Mononuclear cell (primary cell): ENCODE measurements around the gene GTF2A1. TPM values are rescaled to one million over a fixed set of nuclear protein-coding genes. Genes with fewer than 3 reads are reported as not detected.

Experiments
- H3K27me3 ChIP-seq: 2 replicates; pipeline ENCODE4 v1.6.0; 2011; ENCODE audit warnings: low read length, control low read depth; ENCODE audit not compliant: insufficient read depth
- H3K4me1 ChIP-seq: 2 replicates; pipeline ENCODE4 v1.5.1; 2011; ENCODE audit warnings: mild to moderate bottlenecking, low read length, control low read depth; ENCODE audit not compliant: insufficient read depth
- H3K4me3 ChIP-seq: 2 replicates; pipeline ENCODE4 v1.5.1; 2011; ENCODE audit warnings: mild to moderate bottlenecking, low read length, moderate library complexity
- H3K9me3 ChIP-seq: 2 replicates; pipeline ENCODE4 v1.5.1; 2011; ENCODE audit warnings: low read depth, mild to moderate bottlenecking, control low read depth, low read length
- total RNA-seq: library from RNA; depleted of rRNA; stranded (reverse); fragments of >200 nt; gene quantifications from one replicate; pipeline ENCODE4 v1.2.3, GENCODE V29; 2012

GTF2A1 gene
- total RNA-seq, 1 donor, result 12.4 TPM

DNA sequence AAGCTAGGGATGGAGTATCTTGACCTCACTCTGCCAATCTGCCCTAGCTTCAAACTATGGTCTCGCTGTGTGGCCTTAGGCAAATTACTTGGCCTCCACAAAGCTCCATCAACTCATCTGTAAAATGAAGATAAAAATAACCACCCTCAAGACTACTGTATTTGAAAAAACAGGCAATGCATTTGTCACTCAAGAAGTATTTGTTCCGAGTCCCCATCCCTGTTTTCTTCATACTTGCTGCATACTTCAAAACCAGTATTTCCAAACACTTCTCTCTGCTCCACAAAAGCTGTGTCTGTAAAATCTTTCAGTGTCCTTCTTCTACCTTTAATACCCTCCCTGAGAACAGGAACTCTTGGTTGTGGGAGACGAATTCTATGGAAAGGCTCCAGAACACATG is 47.9 kb downstream of the GTF2A1 start:
- Histone ChIP-seq H3K9me3 (no peaks in the 10 kb centered on the region), H3K4me1 (peaks cover 26% of the 10 kb centered on the region), H3K27me3 (no peaks in the 10 kb centered on the region)

DNA sequence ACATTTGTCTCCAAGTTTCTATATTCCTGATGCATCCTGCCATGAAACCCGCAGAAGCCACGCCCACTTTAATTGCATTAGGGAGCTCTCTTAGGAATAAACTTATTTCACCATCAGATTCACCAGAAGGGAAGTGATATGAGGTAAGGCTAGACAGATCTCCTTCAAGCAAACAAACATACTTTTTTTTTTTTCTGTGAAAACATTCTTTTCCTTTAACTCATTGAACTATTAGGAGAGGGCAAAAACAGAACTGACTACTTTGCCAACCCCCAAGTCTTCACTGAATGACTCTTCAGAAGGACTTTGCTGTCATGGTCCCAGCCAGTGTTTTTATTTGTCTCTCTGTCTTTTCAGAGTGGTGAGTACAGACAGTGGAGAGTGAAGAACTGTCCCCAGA is 48.4 kb downstream of the GTF2A1 start:
- Histone ChIP-seq H3K4me1 (peaks cover 26% of the 10 kb centered on the region), H3K4me3 (no peak overlapping the region), H3K27me3 (no peaks in the 10 kb centered on the region), H3K9me3 (no peaks in the 10 kb centered on the region)

More for the DNA sequence above, 47.9 kb downstream of the GTF2A1 start:
- H3K4me3 ChIP-seq, result no peak overlapping the region

- no peak overlapping the region for H3K4me3 ChIP-seq
- peaks cover 26% of the 10 kb centered on the region for H3K4me1 ChIP-seq
- H3K27me3 ChIP-seq, result no peaks in the 10 kb centered on the region
- no peaks in the 10 kb centered on the region for H3K9me3 ChIP-seq
These were observed 49.9 kb downstream of the GTF2A1 start for GRCh38 chr14:81170829-81171195.

DNA sequence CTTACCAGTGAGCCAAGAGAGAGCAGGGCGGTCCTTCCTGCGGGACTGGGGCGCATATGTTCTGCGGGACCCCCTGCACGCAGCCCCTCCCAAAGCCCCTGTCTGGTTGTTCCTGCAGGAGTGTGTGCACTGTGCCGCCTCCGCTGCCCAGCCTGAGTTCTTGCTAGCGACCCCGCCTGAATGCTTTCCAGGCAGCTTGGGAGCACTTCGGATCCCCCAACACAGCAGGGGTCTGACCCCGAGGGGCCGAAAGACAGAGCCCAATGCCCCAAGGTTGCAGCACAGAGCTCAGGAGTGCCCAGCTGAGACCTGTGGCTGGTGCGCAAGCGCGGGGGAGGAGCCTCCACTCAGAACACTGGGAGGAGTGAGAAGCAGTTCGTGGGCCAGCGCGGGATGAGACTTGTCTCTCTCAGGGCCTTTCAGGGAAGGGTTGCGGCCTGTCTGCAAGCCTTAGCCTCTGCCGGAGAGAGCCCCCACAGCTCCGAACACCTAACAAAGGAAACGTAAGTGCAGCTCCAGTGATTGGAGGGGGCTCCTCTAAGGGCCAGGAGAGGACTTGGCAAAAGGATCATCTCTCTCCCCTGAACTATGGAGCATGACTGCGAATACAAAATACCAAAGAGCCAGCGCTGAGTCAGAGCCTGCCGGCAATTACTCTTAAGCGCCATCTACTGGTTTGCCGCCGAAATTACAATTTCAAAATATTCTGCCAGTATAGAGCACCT is 50.5 kb downstream of the GTF2A1 start:
- H3K4me1 ChIP-seq, result peaks cover 27% of the 10 kb centered on the region
- no peaks in the 10 kb centered on the region for H3K27me3 ChIP-seq
- peak overlapping the region; percentile 47 for H3K4me3 ChIP-seq
- no peaks in the 10 kb centered on the region for H3K9me3 ChIP-seq

DNA sequence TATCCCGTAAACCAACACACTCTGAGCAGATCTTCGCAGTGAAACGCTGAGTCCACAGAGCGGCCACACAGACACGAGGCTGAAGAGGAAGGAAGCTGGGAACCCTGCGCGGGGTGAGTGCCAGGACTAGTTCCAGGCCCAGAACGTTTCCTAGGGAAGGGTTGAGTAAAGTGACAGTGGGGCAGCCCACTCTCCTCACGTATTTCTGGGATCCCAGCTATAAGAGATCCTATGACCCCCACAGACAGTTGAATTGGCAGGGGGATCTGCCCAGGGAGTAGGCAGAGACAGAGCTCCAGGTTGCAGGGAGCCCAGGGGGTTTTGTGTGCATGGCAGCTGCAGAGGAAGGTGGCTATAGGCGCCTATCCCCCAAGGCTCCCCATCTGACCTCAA is 51.1 kb downstream of the GTF2A1 start:
- H3K4me1 ChIP-seq, result peaks cover 30% of the 10 kb centered on the region
- H3K27me3 ChIP-seq, result no peaks in the 10 kb centered on the region
- H3K4me3 ChIP-seq, result peak overlapping the region; percentile 47
- no peaks in the 10 kb centered on the region for H3K9me3 ChIP-seq

DNA sequence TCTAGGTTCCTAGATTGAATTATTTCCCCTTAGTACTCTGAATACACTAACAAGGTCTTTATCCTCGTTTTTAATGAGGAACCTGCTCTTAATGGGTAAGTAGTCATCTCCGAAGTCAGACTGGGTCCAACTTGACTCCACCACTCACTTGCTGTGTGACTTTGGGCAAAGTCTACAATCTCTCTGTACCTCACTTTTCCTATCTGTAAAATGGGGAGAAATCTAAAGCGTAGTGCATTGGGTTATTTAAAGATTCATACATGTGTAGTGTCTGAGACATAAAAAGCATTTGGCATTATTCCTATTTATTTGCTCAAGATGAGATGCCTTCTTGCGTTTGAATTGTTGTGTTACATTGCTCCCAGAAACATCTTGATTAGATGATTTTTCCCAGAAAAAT is 51.5 kb downstream of the GTF2A1 start:
- Histone ChIP-seq H3K9me3 (no peaks in the 10 kb centered on the region), H3K27me3 (no peaks in the 10 kb centered on the region), H3K4me1 (peaks cover 32% of the 10 kb centered on the region), H3K4me3 (no peak overlapping the region)

DNA sequence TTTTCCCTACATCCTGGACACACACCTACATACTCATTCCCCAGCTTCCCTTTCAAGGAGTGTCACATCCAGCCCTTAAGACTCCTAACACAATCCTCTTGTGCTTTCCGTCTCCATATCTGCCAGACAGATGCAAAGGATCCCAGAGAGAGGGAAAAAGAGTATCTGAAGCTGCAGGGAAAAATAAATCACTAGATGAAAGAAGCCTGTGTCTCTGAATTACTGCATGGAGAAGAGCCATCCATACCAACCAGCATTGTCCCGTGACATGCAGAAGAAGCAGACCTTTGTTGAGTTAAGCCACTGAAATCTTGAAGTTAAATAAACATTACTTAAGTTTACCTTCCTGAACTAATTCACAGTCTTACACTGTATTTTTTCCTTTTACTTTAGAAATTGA is 54.6 kb downstream of the GTF2A1 start:
- Histone ChIP-seq H3K9me3 (no peaks in the 10 kb centered on the region), H3K4me3 (no peak overlapping the region), H3K4me1 (peaks cover 38% of the 10 kb centered on the region), H3K27me3 (no peaks in the 10 kb centered on the region)

DNA sequence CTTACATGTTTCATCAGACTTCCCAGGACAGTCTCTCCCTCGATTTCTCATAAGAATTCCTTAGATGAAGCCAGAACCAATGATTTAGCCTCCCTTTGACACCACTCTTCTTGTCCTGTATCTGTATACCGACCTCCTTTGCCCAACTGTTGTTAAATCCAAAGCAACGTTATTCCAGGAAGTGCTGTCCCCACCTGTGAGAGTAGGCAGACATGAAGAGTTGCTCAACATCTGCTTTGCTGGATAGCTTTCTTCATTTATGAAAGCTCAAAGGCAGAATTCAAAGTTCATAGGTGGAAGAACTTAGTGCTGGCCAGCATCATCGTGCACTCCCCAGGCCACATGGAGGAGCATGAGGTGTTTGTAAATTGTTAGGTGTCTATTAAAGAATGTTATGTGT is 55.6 kb downstream of the GTF2A1 start:
- Histone ChIP-seq H3K4me3 (no peak overlapping the region), H3K9me3 (no peaks in the 10 kb centered on the region)

DNA sequence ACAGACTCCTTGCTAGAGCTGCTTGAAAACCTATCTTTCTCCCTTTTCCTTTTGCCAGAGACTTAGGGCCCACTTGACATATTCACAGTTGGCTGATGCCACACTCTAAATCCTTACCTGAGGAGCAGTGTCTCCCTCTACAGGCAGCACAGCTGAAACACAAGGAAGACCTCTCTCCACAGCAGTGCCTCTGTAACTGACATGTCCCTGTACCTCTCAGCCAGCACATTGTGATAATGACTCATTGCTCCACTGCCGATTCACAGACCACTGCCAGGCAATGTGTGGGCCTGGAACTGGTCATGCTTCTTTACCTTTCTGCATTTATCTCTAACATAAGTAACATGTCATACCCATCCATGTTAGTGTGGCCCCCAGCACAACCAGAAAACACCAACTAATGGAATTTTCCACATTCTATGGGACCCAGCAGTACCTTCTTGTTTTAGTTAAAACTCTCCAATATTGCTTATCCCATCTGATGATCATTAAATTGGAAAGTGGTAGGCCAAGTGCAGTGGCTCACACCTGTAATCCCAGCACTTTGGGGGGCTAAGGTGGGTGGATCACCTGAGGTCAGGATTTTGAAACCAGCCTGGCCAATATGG is 56.5 kb downstream of the GTF2A1 start:
- Histone ChIP-seq H3K9me3 (no peaks in the 10 kb centered on the region), H3K4me1 (peaks cover 24% of the 10 kb centered on the region), H3K4me3 (no peak overlapping the region), H3K27me3 (no peaks in the 10 kb centered on the region)

More for the DNA sequence above, 55.6 kb downstream of the GTF2A1 start:
- Histone ChIP-seq H3K4me1 (peaks cover 33% of the 10 kb centered on the region), H3K27me3 (no peaks in the 10 kb centered on the region)

- H3K4me3 ChIP-seq, result no peak overlapping the region
- H3K27me3 ChIP-seq, result no peaks in the 10 kb centered on the region
- no peaks in the 10 kb centered on the region for H3K9me3 ChIP-seq
- peaks cover 23% of the 10 kb centered on the region for H3K4me1 ChIP-seq
These were observed 57.8 kb downstream of the GTF2A1 start for GRCh38 chr14:81162941-81163340.

DNA sequence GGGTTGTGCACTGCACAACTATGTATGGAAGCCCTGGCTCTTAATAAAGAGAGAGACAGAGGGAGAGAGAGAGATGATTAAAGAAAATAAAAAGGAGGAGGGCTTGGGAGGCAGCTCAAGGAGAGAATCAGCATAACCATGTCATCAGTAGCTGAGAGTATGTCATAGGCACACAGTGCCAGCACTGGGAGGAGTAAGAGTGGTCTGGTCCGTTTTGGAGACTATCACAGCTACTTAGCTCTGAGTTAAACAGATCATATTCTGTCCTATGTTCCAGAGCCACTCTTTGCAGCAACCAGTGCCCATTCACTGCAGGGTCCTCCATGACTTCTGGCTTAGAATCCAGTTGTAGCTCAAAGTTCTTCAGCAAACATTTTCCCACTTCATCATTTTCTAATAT is 59.0 kb downstream of the GTF2A1 start:
- Histone ChIP-seq H3K9me3 (no peaks in the 10 kb centered on the region), H3K27me3 (no peaks in the 10 kb centered on the region), H3K4me3 (no peak overlapping the region), H3K4me1 (peaks cover 28% of the 10 kb centered on the region)

DNA sequence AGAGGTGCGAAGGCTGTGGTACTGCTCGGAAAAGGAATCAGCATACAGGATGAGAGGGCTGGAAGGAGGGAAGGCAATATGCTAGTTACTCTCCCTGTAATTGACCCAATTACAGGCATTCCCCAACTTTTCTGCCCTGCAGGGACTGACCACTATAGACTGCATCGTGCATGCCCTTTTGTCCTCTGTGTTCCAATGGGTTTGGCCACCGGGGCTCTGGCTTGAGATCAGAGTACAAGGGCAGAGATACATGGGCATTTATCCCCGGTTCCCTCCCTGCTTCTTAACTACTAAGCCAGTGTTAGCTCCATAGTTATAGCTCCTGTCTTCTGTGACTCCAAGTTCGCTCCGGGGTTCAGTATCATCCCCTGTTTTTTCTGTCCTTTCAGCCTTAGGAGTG is 59.7 kb downstream of the GTF2A1 start:
- H3K4me3 ChIP-seq, result no peak overlapping the region
- H3K9me3 ChIP-seq, result no peaks in the 10 kb centered on the region
- H3K4me1 ChIP-seq, result peaks cover 28% of the 10 kb centered on the region
- no peaks in the 10 kb centered on the region for H3K27me3 ChIP-seq

DNA sequence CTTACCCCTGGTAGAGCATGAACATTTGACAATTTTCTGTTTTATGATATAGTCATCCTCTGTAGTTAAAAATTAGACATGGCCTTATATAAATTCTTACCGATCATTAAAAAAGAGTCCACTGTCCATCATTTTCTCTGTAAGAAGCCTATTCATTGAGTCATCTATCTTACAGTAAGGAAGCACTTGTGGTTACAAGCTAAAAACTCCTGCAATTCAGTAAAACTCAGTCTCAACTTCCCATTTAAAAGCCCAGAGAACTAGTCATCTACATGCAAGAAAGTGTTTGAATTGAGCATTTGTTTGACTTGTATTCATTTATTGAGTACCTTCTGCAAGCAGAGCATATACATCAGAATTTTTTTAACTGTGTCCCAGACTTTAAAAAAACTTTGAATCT is 63.3 kb downstream of the GTF2A1 start:
- H3K9me3 ChIP-seq, result no peaks in the 10 kb centered on the region

DNA sequence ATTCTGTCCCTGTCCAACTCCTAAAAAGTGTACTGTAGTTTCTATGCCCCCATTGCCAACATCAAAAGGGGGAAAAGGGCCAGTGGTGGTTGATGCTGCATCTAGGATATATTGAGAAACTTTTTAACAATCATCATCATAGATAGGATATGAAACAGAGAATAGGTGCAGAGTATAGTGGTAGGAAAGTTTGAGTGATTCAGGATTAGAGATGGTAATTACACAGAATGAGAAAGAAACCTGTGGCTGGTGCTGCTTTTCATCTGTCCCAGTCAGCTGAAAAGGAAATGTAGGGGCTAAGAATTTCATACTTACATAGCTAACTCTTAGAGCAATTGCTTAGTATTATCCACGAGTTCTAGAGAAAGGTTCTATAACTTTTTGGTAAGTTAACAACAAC is 67.6 kb downstream of the GTF2A1 start:
- Histone ChIP-seq H3K4me3 (no peak overlapping the region), H3K27me3 (no peaks in the 10 kb centered on the region), H3K9me3 (no peaks in the 10 kb centered on the region), H3K4me1 (peaks cover 20% of the 10 kb centered on the region)

More for the DNA sequence above, 63.3 kb downstream of the GTF2A1 start:
- H3K27me3 ChIP-seq, result no peaks in the 10 kb centered on the region
- H3K4me1 ChIP-seq, result peaks cover 14% of the 10 kb centered on the region
- no peak overlapping the region for H3K4me3 ChIP-seq

DNA sequence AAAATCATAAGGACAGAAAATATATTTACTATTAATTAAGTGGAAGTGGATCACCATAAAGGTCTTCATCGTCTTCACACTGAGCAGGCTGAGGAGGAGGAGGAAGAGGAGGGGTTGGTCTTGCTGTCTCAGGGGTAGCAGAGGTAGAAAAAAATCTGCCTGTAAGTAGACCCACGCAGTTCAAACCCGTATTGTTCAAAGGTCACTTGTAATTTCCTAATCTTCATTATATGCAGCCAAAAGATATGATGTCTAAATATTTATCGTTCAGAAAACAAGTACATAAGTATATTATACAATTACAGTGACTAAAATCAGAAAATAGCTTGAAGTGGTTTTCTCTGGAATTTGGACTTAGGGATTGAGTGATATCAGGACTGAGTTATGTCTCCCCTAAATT is 72.1 kb downstream of the GTF2A1 start:
- H3K4me1 ChIP-seq, result peaks cover 19% of the 10 kb centered on the region
- no peaks in the 10 kb centered on the region for H3K27me3 ChIP-seq

More for the DNA sequence above, 72.1 kb downstream of the GTF2A1 start:
- no peaks in the 10 kb centered on the region for H3K9me3 ChIP-seq
- no peak overlapping the region for H3K4me3 ChIP-seq
